H1 (cell line): ENCODE data around the gene AGPAT4. TPM values are rescaled to one million over a fixed set of nuclear protein-coding genes. Genes with fewer than 3 reads are reported as not detected.

Experiments used
- ASH2L ChIP-seq: fragments of 200-600, 300-600 bp; sonication (generic); IDR thresholded peaks from one replicate; pipeline ENCODE4 v1.7.1; 2017; ENCODE audit warnings: low read length
- ATF2 ChIP-seq: IDR thresholded peaks from 2 replicates; pipeline ENCODE4 v1.6.1; 2012; ENCODE audit warnings: low read length, inconsistent platforms
- CREB1 ChIP-seq: IDR thresholded peaks from 2 replicates; pipeline ENCODE4 v1.6.1; 2012; ENCODE audit warnings: inconsistent platforms
- JUND ChIP-seq: IDR thresholded peaks from 2 replicates; pipeline ENCODE4 v1.6.1; 2011; ENCODE audit warnings: mild to moderate bottlenecking, improper control_type of control experiment, low read length
- MAX ChIP-seq: IDR thresholded peaks from 2 replicates; pipeline ENCODE4 v1.6.1; 2012; ENCODE audit warnings: inconsistent platforms
- POLR2A ChIP-seq, 2 experiments: IDR thresholded peaks; 1 replicate in 1 of 2; 2 replicates in 1 of 2; pipeline ENCODE4 v1.6.1; 2011; ENCODE audit warnings: low read depth in 2 of 2, low read length in 2 of 2, mild to moderate bottlenecking in 2 of 2; ENCODE audit errors: control extremely low read depth in 1 of 2
- SIX5 ChIP-seq: IDR thresholded peaks from 2 replicates; pipeline ENCODE4 v1.6.1; 2011; ENCODE audit warnings: mild to moderate bottlenecking, low read depth, low read length
- SUZ12 ChIP-seq: fragments of 200-600 bp; sonication (generic); IDR thresholded peaks from 2 replicates; pipeline ENCODE4 v1.6.1; 2012; ENCODE audit warnings: mild to moderate bottlenecking, inconsistent platforms, low read length, moderate library complexity, mixed read lengths
- polyA plus RNA-seq, 7 experiments: library from polyadenylated mRNA; depleted of rRNA in 3 of 7; stranded (reverse) in 5 of 7; unstranded in 2 of 7; fragments of >200 nt in 5 of 7; fragments of 200-250 nt in 2 of 7; gene quantifications; 1 replicate in 5 of 7; 2 replicates in 1 of 7; 4 replicates in 1 of 7; pipeline versions ENCODE4 v1.2.1 to v1.2.3, GENCODE V29; 2011 to 2013; ENCODE audit warnings: missing spikeins in 2 of 7, mixed read lengths in 2 of 7
- total RNA-seq: library from RNA; stranded (reverse); fragmentation: NEBNext Ultra II Directional; extraction: Animal tissue kit (Norgen Biotek cat#: 25700); gene quantifications from 2 replicates; pipeline ENCODE4 v1.2.1, GENCODE V29; 2021

The AGPAT4 gene
- total and polyA plus RNA-seq, 2 of the 8 experiments (the other 6 are each of a cell fraction or from before 2014, with no cell fraction given), result 13.5 to 23.8 TPM

DNA sequence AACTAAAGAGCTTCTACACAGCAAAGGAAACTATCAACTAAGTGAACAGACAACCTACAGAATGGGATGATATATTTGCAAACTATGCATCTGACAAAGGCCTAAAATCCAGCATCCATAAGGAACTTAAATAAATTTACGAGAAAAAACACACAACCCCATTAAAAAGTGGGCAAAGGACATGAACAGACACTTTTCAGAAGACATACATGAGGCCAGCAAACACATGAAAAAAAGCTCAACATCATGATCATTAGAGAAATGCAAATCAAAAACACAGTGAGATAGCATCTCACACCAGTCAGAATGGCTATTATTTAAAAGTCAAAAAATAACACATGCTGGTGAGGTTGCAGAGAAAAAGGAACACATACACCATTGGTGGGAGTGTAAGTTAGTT, 24.5 kb downstream of the AGPAT4 start (continued):
- TF ChIP-seq ATF2 (no peak), JUND (no peak), ASH2L (no peak), POLR2A (IDR thresholded peaks at IDR 0.05; ENCODE audit: control extremely low read depth in 1 of 2, low read depth in 2 of 2, low read length in 2 of 2) (no peak), SUZ12 (no peak), CREB1 (no peak), SIX5 (no peak), MAX (no peak)
